Fibroblast of peridontal ligament (primary cell): Measurements from ENCODE around the gene TSHR.

ENCODE experiments used
- DNase-seq: peaks from one replicate; pipeline ENCODE4 v3.0.0-alpha.2; 2010; ENCODE audit errors: extremely low read depth

The TSHR gene

DNA sequence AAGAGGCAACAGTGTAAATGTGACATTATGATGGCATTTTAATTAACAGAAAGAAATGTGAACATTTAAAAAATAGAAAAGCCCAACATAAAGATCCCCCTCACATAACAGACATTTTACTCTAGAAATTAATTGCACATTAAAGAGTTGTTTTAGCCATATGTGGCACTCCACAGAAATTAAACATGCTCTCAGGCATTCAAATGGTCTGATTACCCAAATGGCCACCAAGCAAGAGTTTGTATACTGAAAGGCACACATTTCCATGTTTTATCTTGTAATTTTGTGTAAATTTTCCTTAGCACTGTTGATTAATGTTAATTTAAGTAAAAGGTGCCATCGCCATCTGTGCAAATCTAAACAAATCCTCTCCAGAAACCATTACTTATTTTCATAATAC is 221.8 kb downstream of the TSHR start:
- DNase-seq, result peak; percentile 35

DNA sequence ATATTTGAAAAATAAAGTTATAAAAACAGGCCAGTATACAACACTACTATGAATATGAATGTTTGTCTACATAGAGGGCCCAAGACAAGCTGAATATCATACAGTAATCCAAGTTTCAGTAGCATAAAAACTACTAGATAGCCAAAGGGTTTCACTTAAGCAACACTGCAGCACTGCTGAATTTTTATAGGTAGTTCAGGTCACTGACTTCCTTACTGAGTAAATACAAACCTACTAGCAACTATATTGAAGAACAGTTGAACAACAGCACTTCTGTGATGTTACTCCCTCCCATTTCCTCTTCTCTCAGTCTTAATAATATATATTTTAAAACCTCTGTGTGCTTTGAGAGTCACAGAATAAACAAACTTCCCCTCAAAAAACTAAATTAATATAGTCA is 222.6 kb downstream of the TSHR start:
- no peak for DNase-seq

GRCh38 chr14:81179631-81180030 is 224.2 kb downstream of the TSHR start:
- no peak for DNase-seq

GRCh38 chr14:81187832-81188522 is 232.6 kb downstream of the TSHR start:
- DNase-seq, result no peak

GRCh38 chr14:81192594-81192993 is 237.2 kb downstream of the TSHR start:
- DNase-seq, result no peak

DNA sequence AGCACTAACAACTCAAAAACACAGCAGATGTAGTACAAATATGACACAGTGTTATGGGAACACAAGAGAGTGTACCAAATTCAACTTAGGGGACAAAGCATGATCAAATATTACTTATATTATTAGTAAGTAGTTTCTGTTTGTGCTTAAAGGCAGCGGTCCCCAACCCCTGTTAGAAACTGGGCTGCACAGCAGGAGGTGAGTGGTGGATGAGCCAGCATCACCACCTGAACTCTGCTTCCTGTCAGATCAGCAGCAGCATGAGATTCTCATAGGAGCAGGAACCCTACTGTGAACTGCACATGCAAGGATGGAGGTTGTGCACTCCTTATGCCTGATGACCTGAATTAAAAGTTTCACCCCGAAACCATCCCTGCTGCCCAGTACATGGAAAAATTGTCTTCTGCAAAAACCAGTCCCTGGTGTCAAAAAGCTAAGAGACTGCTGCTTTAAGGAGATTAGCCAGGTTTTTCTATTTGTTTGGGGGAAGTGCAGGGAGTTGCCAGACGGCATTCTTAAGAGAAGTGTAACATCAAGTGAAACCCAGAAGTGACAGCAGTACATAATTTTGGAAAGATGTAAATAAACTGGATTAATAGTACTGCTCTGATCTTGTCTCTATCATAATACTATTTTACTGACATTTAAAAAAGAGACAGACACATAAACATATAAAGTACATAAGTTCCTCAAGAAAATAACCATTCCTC is 238.7 kb downstream of the TSHR start:
- no peak for DNase-seq
